ENCODE measurements around the gene PLXNA3. TPM values are rescaled to one million over a fixed set of nuclear protein-coding genes. Genes with fewer than 3 reads are reported as not detected.

PLXNA3 gene
- total and polyA plus RNA-seq, 2 experiments from 2014 or later: 2.7 to 5.4 TPM

DNA sequence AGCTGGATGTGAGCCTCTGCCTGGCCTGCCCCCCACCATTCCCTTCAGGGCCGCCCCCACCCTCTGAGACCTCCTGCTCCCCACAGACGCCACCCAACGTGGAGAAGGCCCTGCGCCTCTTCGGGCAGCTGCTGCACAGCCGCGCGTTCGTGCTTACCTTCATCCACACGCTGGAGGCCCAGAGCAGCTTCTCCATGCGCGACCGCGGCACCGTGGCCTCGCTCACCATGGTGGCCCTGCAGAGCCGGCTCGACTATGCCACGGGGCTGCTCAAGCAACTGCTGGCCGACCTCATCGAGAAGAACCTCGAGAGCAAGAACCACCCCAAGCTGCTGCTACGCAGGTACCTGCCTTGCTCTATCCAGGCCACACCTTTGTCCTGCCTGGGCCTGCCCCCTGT, 10.1 kb downstream of the PLXNA3 start (continued):
- TF ChIP-seq, protein P1, sequence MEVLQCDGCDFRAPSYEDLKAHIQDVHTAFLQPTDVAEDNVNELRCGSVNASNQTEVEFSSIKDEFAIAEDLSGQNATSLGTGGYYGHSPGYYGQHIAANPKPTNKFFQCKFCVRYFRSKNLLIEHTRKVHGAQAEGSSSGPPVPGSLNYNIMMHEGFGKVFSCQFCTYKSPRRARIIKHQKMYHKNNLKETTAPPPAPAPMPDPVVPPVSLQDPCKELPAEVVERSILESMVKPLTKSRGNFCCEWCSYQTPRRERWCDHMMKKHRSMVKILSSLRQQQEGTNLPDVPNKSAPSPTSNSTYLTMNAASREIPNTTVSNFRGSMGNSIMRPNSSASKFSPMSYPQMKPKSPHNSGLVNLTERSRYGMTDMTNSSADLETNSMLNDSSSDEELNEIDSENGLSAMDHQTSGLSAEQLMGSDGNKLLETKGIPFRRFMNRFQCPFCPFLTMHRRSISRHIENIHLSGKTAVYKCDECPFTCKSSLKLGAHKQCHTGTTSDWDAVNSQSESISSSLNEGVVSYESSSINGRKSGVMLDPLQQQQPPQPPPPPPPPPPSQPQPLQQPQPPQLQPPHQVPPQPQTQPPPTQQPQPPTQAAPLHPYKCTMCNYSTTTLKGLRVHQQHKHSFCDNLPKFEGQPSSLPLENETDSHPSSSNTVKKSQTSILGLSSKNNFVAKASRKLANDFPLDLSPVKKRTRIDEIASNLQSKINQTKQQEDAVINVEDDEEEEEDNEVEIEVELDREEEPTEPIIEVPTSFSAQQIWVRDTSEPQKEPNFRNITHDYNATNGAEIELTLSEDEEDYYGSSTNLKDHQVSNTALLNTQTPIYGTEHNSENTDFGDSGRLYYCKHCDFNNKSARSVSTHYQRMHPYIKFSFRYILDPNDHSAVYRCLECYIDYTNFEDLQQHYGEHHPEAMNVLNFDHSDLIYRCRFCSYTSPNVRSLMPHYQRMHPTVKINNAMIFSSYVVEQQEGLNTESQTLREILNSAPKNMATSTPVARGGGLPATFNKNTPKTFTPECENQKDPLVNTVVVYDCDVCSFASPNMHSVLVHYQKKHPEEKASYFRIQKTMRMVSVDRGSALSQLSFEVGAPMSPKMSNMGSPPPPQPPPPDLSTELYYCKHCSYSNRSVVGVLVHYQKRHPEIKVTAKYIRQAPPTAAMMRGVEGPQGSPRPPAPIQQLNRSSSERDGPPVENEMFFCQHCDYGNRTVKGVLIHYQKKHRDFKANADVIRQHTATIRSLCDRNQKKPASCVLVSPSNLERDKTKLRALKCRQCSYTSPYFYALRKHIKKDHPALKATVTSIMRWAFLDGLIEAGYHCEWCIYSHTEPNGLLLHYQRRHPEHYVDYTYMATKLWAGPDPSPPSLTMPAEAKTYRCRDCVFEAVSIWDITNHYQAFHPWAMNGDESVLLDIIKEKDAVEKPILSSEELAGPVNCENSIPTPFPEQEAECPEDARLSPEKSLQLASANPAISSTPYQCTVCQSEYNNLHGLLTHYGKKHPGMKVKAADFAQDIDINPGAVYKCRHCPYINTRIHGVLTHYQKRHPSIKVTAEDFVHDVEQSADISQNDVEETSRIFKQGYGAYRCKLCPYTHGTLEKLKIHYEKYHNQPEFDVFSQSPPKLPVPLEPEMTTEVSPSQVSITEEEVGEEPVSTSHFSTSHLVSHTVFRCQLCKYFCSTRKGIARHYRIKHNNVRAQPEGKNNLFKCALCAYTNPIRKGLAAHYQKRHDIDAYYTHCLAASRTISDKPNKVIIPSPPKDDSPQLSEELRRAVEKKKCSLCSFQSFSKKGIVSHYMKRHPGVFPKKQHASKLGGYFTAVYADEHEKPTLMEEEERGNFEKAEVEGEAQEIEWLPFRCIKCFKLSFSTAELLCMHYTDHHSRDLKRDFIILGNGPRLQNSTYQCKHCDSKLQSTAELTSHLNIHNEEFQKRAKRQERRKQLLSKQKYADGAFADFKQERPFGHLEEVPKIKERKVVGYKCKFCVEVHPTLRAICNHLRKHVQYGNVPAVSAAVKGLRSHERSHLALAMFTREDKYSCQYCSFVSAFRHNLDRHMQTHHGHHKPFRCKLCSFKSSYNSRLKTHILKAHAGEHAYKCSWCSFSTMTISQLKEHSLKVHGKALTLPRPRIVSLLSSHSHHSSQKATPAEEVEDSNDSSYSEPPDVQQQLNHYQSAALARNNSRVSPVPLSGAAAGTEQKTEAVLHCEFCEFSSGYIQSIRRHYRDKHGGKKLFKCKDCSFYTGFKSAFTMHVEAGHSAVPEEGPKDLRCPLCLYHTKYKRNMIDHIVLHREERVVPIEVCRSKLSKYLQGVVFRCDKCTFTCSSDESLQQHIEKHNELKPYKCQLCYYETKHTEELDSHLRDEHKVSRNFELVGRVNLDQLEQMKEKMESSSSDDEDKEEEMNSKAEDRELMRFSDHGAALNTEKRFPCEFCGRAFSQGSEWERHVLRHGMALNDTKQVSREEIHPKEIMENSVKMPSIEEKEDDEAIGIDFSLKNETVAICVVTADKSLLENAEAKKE (CRISPR knock-in tag; IDR thresholded peaks at IDR 0.05): no peak
- no peak for TF ChIP-seq STAT1 (IDR thresholded peaks at IDR 0.05; ENCODE audit: unreplicated experiment)
- no peak for TF ChIP-seq EZH2phosphoT487 (IDR thresholded peaks at IDR 0.05; ENCODE audit: unreplicated experiment)
- TF ChIP-seq NANOG (IDR thresholded peaks at IDR 0.05; ENCODE audit: borderline replicate concordance): no peak
- TF ChIP-seq ZNF331 (CRISPR knock-in tag; IDR thresholded peaks at IDR 0.05; ENCODE audit: low read depth): no peak

DNA sequence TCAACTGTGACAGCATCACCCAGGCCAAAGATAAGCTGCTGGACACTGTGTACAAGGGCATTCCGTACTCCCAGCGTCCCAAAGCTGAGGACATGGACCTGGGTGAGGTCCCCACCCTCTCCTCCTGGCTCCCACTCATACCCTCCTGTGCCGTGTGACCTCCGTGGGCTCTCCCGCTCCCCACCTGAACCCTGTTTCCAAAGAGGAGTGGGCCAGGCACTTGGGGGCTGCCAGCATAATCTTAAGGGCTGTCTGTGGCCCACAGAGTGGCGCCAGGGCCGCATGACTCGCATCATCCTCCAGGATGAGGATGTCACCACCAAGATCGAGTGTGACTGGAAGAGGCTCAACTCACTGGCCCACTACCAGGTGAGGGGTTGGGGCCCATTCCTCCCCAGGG, 11.0 kb downstream of the PLXNA3 start:
- Mint-ChIP-seq H3K9me3 (no peaks in the 10 kb centered on the region), H3K4me1 (no peaks in the 10 kb centered on the region), H3K4me3 (no peak overlapping the region), H3K36me3 (ENCODE audit: low read depth) (peaks cover 6% of the 10 kb centered on the region), H3K27ac (no peak overlapping the region), H3K27me3 (ENCODE audit: insufficient read depth, low read depth, poor library complexity) (peaks cover 4% of the 10 kb centered on the region)
- DNase-seq (ENCODE audit: low spot score): no peak
- Histone ChIP-seq H3K36me3 (ENCODE audit: insufficient read depth) (no peaks in the 10 kb centered on the region), H3K27me3 (ENCODE audit: insufficient read depth) (no peaks in the 10 kb centered on the region), H3K4me2 (no peak overlapping the region), H3F3A (replicated peaks; ENCODE audit: low read depth) (no peaks in the 10 kb centered on the region), H3K4me3 (no peak overlapping the region), H3K9me2 (ENCODE audit: insufficient read depth) (no peaks in the 10 kb centered on the region), H3K79me2 (replicated peaks; ENCODE audit: insufficient read depth) (no peaks in the 10 kb centered on the region), H3K27ac (ENCODE audit: low read depth) (no peak overlapping the region), H4K20me1 (replicated peaks; ENCODE audit: insufficient read depth) (no peaks in the 10 kb centered on the region; the same call in 1 of the 2 replicates), H2AFZ (no peak overlapping the region), H3K4me1 (ENCODE audit: insufficient read depth) (no peaks in the 10 kb centered on the region)
- TF ChIP-seq, protein P1 (CRISPR knock-in tag; IDR thresholded peaks at IDR 0.05): no peak
- TF ChIP-seq STAT1 (IDR thresholded peaks at IDR 0.05; ENCODE audit: unreplicated experiment) (no peak), EZH2 (IDR thresholded peaks at IDR 0.05; ENCODE audit: low read depth, unreplicated experiment) (no peak)
- TF ChIP-seq, protein P2, sequence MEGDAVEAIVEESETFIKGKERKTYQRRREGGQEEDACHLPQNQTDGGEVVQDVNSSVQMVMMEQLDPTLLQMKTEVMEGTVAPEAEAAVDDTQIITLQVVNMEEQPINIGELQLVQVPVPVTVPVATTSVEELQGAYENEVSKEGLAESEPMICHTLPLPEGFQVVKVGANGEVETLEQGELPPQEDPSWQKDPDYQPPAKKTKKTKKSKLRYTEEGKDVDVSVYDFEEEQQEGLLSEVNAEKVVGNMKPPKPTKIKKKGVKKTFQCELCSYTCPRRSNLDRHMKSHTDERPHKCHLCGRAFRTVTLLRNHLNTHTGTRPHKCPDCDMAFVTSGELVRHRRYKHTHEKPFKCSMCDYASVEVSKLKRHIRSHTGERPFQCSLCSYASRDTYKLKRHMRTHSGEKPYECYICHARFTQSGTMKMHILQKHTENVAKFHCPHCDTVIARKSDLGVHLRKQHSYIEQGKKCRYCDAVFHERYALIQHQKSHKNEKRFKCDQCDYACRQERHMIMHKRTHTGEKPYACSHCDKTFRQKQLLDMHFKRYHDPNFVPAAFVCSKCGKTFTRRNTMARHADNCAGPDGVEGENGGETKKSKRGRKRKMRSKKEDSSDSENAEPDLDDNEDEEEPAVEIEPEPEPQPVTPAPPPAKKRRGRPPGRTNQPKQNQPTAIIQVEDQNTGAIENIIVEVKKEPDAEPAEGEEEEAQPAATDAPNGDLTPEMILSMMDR (conservative IDR thresholded peaks at IDR 0.05; ENCODE audit: low read depth in 2 of 2): no peak
- ATAC-seq: no peak

Measured in GM23338 (cell line).